ENCODE results near the gene WWC2.

DNA sequence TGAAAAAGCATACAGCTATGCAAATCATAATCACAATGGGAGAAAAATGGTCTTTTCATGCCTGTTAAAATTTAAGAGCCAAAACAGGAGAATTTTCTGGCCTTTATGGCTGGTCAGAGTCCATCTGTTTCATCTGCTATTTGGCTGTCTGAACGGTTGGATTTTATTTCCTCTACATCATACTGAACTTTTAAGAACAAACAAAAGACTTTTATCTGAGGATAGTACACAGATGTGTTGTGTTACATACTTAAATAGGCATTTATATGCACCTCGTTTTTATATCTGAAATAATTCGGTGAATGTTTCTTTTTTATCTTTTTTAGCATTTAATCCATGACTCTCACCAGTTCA lies 18.0 kb upstream of the WWC2 start:
- TF ChIP-seq, protein P1, sequence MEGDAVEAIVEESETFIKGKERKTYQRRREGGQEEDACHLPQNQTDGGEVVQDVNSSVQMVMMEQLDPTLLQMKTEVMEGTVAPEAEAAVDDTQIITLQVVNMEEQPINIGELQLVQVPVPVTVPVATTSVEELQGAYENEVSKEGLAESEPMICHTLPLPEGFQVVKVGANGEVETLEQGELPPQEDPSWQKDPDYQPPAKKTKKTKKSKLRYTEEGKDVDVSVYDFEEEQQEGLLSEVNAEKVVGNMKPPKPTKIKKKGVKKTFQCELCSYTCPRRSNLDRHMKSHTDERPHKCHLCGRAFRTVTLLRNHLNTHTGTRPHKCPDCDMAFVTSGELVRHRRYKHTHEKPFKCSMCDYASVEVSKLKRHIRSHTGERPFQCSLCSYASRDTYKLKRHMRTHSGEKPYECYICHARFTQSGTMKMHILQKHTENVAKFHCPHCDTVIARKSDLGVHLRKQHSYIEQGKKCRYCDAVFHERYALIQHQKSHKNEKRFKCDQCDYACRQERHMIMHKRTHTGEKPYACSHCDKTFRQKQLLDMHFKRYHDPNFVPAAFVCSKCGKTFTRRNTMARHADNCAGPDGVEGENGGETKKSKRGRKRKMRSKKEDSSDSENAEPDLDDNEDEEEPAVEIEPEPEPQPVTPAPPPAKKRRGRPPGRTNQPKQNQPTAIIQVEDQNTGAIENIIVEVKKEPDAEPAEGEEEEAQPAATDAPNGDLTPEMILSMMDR (conservative IDR thresholded peaks at IDR 0.05; ENCODE audit: low read length), result no peak
- no peak for TF ChIP-seq EZH2phosphoT487 (IDR thresholded peaks at IDR 0.05; ENCODE audit: borderline replicate concordance, low read depth, low read length)
